Caco-2 (cell line): Measurements from ENCODE around the gene THSD8. TPM values are rescaled to one million over a fixed set of nuclear protein-coding genes. Genes with fewer than 3 reads are reported as not detected.

Experiments used
- BruUV-seq: library from RNA; stranded (reverse); fragments of 400-500 nt; replicated peaks from 2 replicates; lab custom pipeline; 2021; lab: Mats Ljungman, UMichigan
- CTCF ChIA-PET: fragments of 300-600 bp; sonication (Branson Sonifier 250); formaldehyde crosslinking; loops from one replicate; lab custom pipeline; 2022; ENCODE audit warnings: antibody characterized with exemption; lab: Charles Lee
- POLR2A ChIA-PET: fragments of 300-600 bp; sonication (Branson Sonifier 250); formaldehyde crosslinking; loops from one replicate; lab custom pipeline; 2022; ENCODE audit warnings: antibody characterized with exemption; lab: Charles Lee
- DNase-seq, 2 experiments: peaks; one replicate each; pipeline versions ENCODE4 v3.0.0 to v3.0.0-alpha.2; 2020 to 2022
- H3K27me3 ChIP-seq: replicated peaks from 2 replicates; pipeline ENCODE4 v1.6.0; 2011; ENCODE audit warnings: low read length; ENCODE audit not compliant: control insufficient read depth, insufficient read depth
- H3K36me3 ChIP-seq: 2 replicates; pipeline ENCODE4 v1.5.1; 2011; ENCODE audit warnings: low read length; ENCODE audit not compliant: control insufficient read depth, insufficient read depth
- H3K4me1 ChIP-seq: fragments of 250-450 bp; sonication (Bioruptor Pico); 2 replicates; pipeline ENCODE4 v1.5.1; 2020; ENCODE audit warnings: mild to moderate bottlenecking
- H3K4me3 ChIP-seq: 2 replicates; pipeline ENCODE4 v1.5.1; 2011; ENCODE audit warnings: low read depth, mild to moderate bottlenecking, control low read depth, low read length
- H3K9me3 ChIP-seq: fragments of 250-450 bp; sonication (Bioruptor Pico); 2 replicates; pipeline ENCODE4 v1.5.1; 2020; ENCODE audit warnings: mild to moderate bottlenecking, moderate library complexity
- H3K27ac Mint-ChIP-seq: one replicate; pipeline ENCODE4 v1.8.0; 2022; ENCODE audit warnings: mixed read lengths; ENCODE audit not compliant: unreplicated experiment
- H3K27me3 Mint-ChIP-seq: one replicate; pipeline ENCODE4 v1.8.0; 2022; ENCODE audit warnings: mixed read lengths; ENCODE audit not compliant: insufficient read depth, unreplicated experiment
- H3K36me3 Mint-ChIP-seq: one replicate; pipeline ENCODE4 v1.8.0; 2022; ENCODE audit warnings: mild to moderate bottlenecking, mixed read lengths; ENCODE audit not compliant: insufficient read depth, unreplicated experiment
- H3K4me1 Mint-ChIP-seq: one replicate; pipeline ENCODE4 v1.8.0; 2022; ENCODE audit warnings: low read depth, mixed read lengths; ENCODE audit not compliant: unreplicated experiment
- H3K4me3 Mint-ChIP-seq: one replicate; pipeline ENCODE4 v1.8.0; 2022; ENCODE audit warnings: mild to moderate bottlenecking, moderate library complexity, mixed read lengths; ENCODE audit not compliant: unreplicated experiment
- H3K9me3 Mint-ChIP-seq: one replicate; pipeline ENCODE4 v1.8.0; 2022; ENCODE audit warnings: mixed read lengths; ENCODE audit not compliant: unreplicated experiment
- CTCF ChIP-seq, 2 experiments: fragments of 200-600 bp in 1 of 2; IDR thresholded peaks; 1 replicate in 1 of 2; 2 replicates in 1 of 2; pipeline versions ENCODE4 v1.5.1 to v1.8.0; 2011 to 2022; ENCODE audit warnings: antibody characterized with exemption in 1 of 2, control low read depth in 1 of 2, inconsistent platforms in 1 of 2, low read depth in 1 of 2, low read length in 1 of 2, mild to moderate bottlenecking in 1 of 2, moderate library complexity in 1 of 2; ENCODE audit not compliant: insufficient read depth in 1 of 2, severe bottlenecking in 1 of 2, unreplicated experiment in 1 of 2
- intact Hi-C: fragments of 100-400 bp; cut with micrococcal nuclease; formaldehyde crosslinking; loops from one replicate; pipeline ENCODE4 v1.10.0; 2022; ENCODE audit not compliant: unreplicated experiment
- total RNA-seq: library from RNA; stranded (reverse); gene quantifications from 2 replicates; pipeline ENCODE4 v1.2.3, GENCODE V29; 2022

The THSD8 gene
- total RNA-seq, 1 experiment from 2014 or later: 25.9 TPM

GRCh38 chr19:12790628-12791344 lies 11.1 kb upstream of the THSD8 start:
- CTCF ChIA-PET: interaction anchor here (0.6 to 3.7 kb wide), 5 partner anchors 10 to 69 kb away, joined by 3 to 38 read pairs (median 5); partner anchors contain the start of gene TNPO2
- no peak for TF ChIP-seq CTCF (IDR thresholded peaks at IDR 0.05; ENCODE audit: insufficient read depth in 1 of 2, low read depth in 1 of 2, low read length in 1 of 2, severe bottlenecking in 1 of 2, unreplicated experiment in 1 of 2)
- Mint-ChIP-seq H3K36me3 (peaks cover 42% of the 10 kb centered on the region), H3K27ac (peak overlapping the region; percentile 83), H3K9me3 (no peaks in the 10 kb centered on the region), H3K4me1 (peaks cover 21% of the 10 kb centered on the region), H3K4me3 (peak overlapping the region; percentile 92), H3K27me3 (no peaks in the 10 kb centered on the region)
- POLR2A ChIA-PET: interaction anchor here (0.5 to 3.0 kb wide), 6 partner anchors 8 to 109 kb away, joined by 3 to 36 read pairs (median 9); partner anchors contain the start of gene RNASEH2A
- H3K36me3 ChIP-seq: no peaks in the 10 kb centered on the region
- peak overlapping the region; percentile 40 for H3K4me3 ChIP-seq
- peaks cover 26% of the 10 kb centered on the region for H3K4me1 ChIP-seq
- intact Hi-C loops: loop anchor here (1.0 to 5.0 kb wide), 2 partner anchors 8 to 362 kb away; partner anchors contain the start of genes IER2 and STX10
- no peaks in the 10 kb centered on the region for H3K27me3 ChIP-seq
- no peaks in the 10 kb centered on the region for H3K9me3 ChIP-seq
- no TSS peak for BruUV-seq
- DNase-seq: no peak

GRCh38 chr19:12791345-12792050 lies 10.4 kb upstream of the THSD8 start, which contains the start of gene JUNB:
Gene JUNB, plus strand, starts transcription at chr19:12791486. Its CDS starts 286 bp downstream, at chr19:12791772.
- Mint-ChIP-seq H3K9me3 (no peaks in the 10 kb centered on the region), H3K27me3 (no peaks in the 10 kb centered on the region), H3K36me3 (peaks cover 45% of the 10 kb centered on the region), H3K4me1 (peaks cover 25% of the 10 kb centered on the region), H3K4me3 (peak within 1 kb of the TSS; percentile 92), H3K27ac (peak within 1 kb of the TSS; percentile 83)
- ChIA-PET CTCF (interaction anchor here (0.6 to 3.7 kb wide), 7 partner anchors 9 to 70 kb away, joined by 3 to 38 read pairs (median 5); partner anchors contain the start of genes RNASEH2A and TNPO2), POLR2A (interaction anchor here (0.5 to 3.0 kb wide), 10 partner anchors 9 to 128 kb away, joined by 3 to 36 read pairs (median 7); partner anchors contain the start of genes RNASEH2A and SYCE2)
- H3K27me3 ChIP-seq: no peaks in the 10 kb centered on the region
- no peaks in the 10 kb centered on the region for H3K9me3 ChIP-seq
- TF ChIP-seq CTCF (IDR thresholded peaks at IDR 0.05; ENCODE audit: insufficient read depth in 1 of 2, low read depth in 1 of 2, low read length in 1 of 2, severe bottlenecking in 1 of 2, unreplicated experiment in 1 of 2): no peak
- H3K4me1 ChIP-seq: peaks cover 33% of the 10 kb centered on the region
- intact Hi-C loops: loop anchor here (1.0 to 5.0 kb wide), 2 partner anchors 14 to 361 kb away; partner anchors contain the start of genes IER2 and STX10
- peak; percentile 94 to 96 for DNase-seq
- no TSS peak for BruUV-seq
- no peaks in the 10 kb centered on the region for H3K36me3 ChIP-seq
- peak within 1 kb of the TSS; percentile 93 for H3K4me3 ChIP-seq
